CD8-positive, alpha-beta memory T cell (primary cell): ENCODE measurements around the gene SLC38A9. TPM values are rescaled to one million over a fixed set of nuclear protein-coding genes. Genes with fewer than 3 reads are reported as not detected.

Experiments
- CTCF ChIA-PET: fragments of 350-600 bp; sonication (Branson Sonifier 250); formaldehyde crosslinking; loops from one replicate; lab custom pipeline; 2021; ENCODE audit warnings: antibody characterized with exemption; lab: Charles Lee
- POLR2A ChIA-PET: fragments of 350-600 bp; sonication (Branson Sonifier 250); formaldehyde crosslinking; loops from one replicate; lab custom pipeline; 2021; ENCODE audit warnings: antibody characterized with exemption; lab: Charles Lee
- DNase-seq, 5 donors: peaks; one replicate each; pipeline versions ENCODE4 v3.0.0 to v3.0.0-alpha.2; 2020 to 2022; ENCODE audit warnings: mixed read lengths in 1 of 5
- H3K27ac ChIP-seq: one replicate; pipeline ENCODE4 v1.7.0; 2013; ENCODE audit warnings: low read depth, mild to moderate bottlenecking, low read length, moderate library complexity
- H3K27me3 ChIP-seq: 2 replicates; pipeline ENCODE4 v1.7.0; 2013; ENCODE audit warnings: low read length, mild to moderate bottlenecking; ENCODE audit not compliant: insufficient read depth, poor library complexity, severe bottlenecking
- H3K36me3 ChIP-seq: 2 replicates; pipeline ENCODE4 v1.7.0; 2013; ENCODE audit warnings: mild to moderate bottlenecking, low read length, moderate library complexity; ENCODE audit not compliant: insufficient read depth
- H3K4me1 ChIP-seq: 2 replicates; pipeline ENCODE4 v1.7.0; 2013; ENCODE audit warnings: mild to moderate bottlenecking, low read length, moderate library complexity; ENCODE audit not compliant: insufficient read depth
- H3K4me3 ChIP-seq: 2 replicates; pipeline ENCODE4 v1.7.0; 2013; ENCODE audit warnings: mild to moderate bottlenecking, low read length
- H3K9me3 ChIP-seq: 2 replicates; pipeline ENCODE4 v1.7.0; 2013; ENCODE audit warnings: mild to moderate bottlenecking, low read length
- H3K27ac Mint-ChIP-seq, 8 donors: one replicate each; pipeline ENCODE4 v1.8.0; 2020 to 2021; ENCODE audit warnings: mixed read lengths in 8 of 8, mild to moderate bottlenecking in 6 of 8, inconsistent platforms in 3 of 8, moderate library complexity in 3 of 8
- H3K27me3 Mint-ChIP-seq, 2 donors: one replicate each; pipeline ENCODE4 v1.8.0; 2020 to 2021; ENCODE audit warnings: mixed read lengths in 2 of 2, mild to moderate bottlenecking in 1 of 2, moderate library complexity in 1 of 2
- H3K36me3 Mint-ChIP-seq, 3 donors: one replicate each; pipeline ENCODE4 v1.8.0; 2020 to 2021; ENCODE audit warnings: mixed read lengths in 3 of 3, inconsistent platforms in 1 of 3, mild to moderate bottlenecking in 1 of 3
- H3K4me1 Mint-ChIP-seq, 3 donors: one replicate each; pipeline ENCODE4 v1.8.0; 2020 to 2021; ENCODE audit warnings: mixed read lengths in 3 of 3, inconsistent platforms in 1 of 3, mild to moderate bottlenecking in 1 of 3
- H3K4me3 Mint-ChIP-seq, 7 donors: one replicate each; pipeline ENCODE4 v1.8.0; 2020 to 2021; ENCODE audit warnings: mixed read lengths in 7 of 7, mild to moderate bottlenecking in 6 of 7, moderate library complexity in 4 of 7, inconsistent platforms in 2 of 7
- H3K9me3 Mint-ChIP-seq, 5 donors: one replicate each; pipeline ENCODE4 v1.8.0; 2020 to 2022; ENCODE audit warnings: mixed read lengths in 5 of 5, mild to moderate bottlenecking in 3 of 5, moderate library complexity in 2 of 5, inconsistent platforms in 1 of 5
- polyA plus RNA-seq: library from polyadenylated mRNA; unstranded; fragments of 300-500 nt; fragmentation: Illumina TruSeq; gene quantifications from one replicate; pipeline ENCODE4 v1.2.3, GENCODE V29; 2021
- total RNA-seq, 2 experiments: library from RNA; stranded (reverse); gene quantifications; one replicate each; pipeline ENCODE4 v1.2.3, GENCODE V29; 2021

SLC38A9 gene
- total and polyA plus RNA-seq, 3 experiments from 2014 or later: 13.6 to 23.4 (median 21.3) TPM

DNA sequence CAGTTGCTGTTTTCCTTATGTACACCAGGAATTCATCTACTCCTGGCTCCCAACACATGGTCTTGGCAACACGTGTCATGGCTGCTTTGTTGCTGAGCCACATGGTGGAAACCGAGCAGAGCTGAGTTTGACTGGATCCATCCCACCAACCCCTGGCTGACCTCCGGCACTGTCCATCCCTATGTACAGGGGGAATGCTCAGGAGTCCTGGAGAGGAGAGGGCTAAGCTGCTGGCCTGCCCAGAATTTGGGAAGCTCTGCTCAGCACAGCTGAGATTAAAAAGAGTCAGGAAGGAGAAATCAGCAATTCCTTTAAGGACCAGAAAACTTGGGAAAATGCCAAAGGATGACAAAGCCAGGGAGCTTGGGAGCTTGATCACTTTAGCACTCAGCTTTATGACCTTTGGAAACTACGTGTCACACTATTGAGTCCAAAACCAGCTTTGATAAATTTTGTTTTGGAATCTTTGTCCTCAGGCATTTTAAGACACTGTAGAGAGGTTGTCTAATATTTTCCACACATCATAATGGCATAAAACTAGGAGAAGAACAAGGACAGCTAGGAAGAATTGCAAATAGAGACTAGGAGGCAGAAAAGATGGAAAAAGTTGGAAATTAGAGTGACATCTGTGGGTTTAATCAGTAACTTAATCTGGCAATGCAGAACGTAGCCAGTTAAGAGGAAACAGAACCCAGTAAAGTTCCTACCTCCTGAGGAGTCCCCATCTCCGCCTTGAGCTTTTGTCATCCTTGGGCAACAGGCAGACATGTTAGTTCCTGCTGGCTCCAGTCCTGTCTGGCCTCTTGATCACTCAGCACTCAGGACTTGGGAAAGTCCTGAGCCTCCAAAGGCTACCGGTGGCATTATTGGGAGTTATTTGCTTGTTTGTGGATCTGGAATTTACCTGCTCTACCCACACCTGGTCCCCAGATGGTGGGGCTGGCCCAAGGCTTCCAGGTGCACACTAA is 114.8 kb downstream of the SLC38A9 start:
- CTCF ChIA-PET: interaction anchor here (1.0 kb wide), 1 partner anchor 10 kb away, joined by 3 read pairs; no protein-coding TSS in a partner anchor
- no peak overlapping the region for H3K4me3 Mint-ChIP-seq
- H3K27ac ChIP-seq: no peak overlapping the region
- H3K4me3 ChIP-seq: no peak overlapping the region
- H3K27ac Mint-ChIP-seq: no peak overlapping the region
- H3K9me3 Mint-ChIP-seq: no peaks in the 10 kb centered on the region
- no peaks in the 10 kb centered on the region for H3K36me3 ChIP-seq
- peaks cover 13% of the 10 kb centered on the region for H3K4me1 ChIP-seq
- H3K4me1 Mint-ChIP-seq: peaks cover 5 to 14% (median 10%) of the 10 kb centered on the region in 3 donors
- POLR2A ChIA-PET: no interaction called here
- no peaks in the 10 kb centered on the region for H3K9me3 ChIP-seq
- no peaks in the 10 kb centered on the region for H3K27me3 ChIP-seq
- H3K27me3 Mint-ChIP-seq: peaks cover 3 to 23% of the 10 kb centered on the region in 2 donors
- no peak for DNase-seq
- H3K36me3 Mint-ChIP-seq: no peaks in the 10 kb centered on the region

DNA sequence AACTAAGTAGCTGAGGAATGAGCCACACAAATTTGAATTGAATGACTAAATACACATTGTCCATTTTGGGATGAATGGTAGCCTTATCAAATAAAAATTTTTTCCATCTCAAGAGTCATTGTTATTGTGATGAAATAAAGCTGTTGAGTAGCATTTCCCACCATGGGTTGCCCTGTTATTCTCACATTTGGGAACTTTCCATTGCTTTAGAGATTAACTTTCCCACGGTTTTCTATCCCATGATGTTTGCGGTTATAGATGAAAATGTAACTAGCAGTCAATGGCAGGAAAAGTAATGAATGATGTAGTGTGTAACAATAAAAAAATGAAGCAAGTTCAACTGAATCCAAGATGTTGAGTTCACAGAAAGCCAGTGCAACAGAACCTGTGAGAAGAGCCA is 117.5 kb downstream of the SLC38A9 start:
- H3K9me3 Mint-ChIP-seq: peaks cover 0 to 3% (median 0%) of the 10 kb centered on the region in 5 donors

GRCh38 chr5:55593115-55593472 is 119.0 kb downstream of the SLC38A9 start:
- Mint-ChIP-seq H3K36me3 (peaks cover 0 to 7% (median 0%) of the 10 kb centered on the region in 3 donors), H3K4me1 (peaks cover 0 to 12% (median 2%) of the 10 kb centered on the region in 3 donors), H3K9me3 (peaks cover 0 to 3% (median 0%) of the 10 kb centered on the region in 5 donors), H3K27ac (no peak overlapping the region), H3K4me3 (no peak overlapping the region), H3K27me3 (peaks cover 4 to 18% of the 10 kb centered on the region in 2 donors)
- no peak for DNase-seq
- POLR2A ChIA-PET: no interaction called here
- Histone ChIP-seq H3K4me1 (no peaks in the 10 kb centered on the region), H3K4me3 (no peak overlapping the region), H3K9me3 (no peaks in the 10 kb centered on the region), H3K36me3 (no peaks in the 10 kb centered on the region), H3K27me3 (no peaks in the 10 kb centered on the region), H3K27ac (no peak overlapping the region)
- CTCF ChIA-PET: no interaction called here

More for the DNA sequence above, 117.5 kb downstream of the SLC38A9 start:
- H3K27me3 ChIP-seq: no peaks in the 10 kb centered on the region
- no peak overlapping the region for H3K4me3 ChIP-seq
- Mint-ChIP-seq H3K4me1 (peaks cover 0 to 12% (median 2%) of the 10 kb centered on the region in 3 donors), H3K27ac (no peak overlapping the region), H3K27me3 (peaks cover 4 to 23% of the 10 kb centered on the region in 2 donors), H3K4me3 (no peak overlapping the region), H3K36me3 (peaks cover 0 to 7% (median 0%) of the 10 kb centered on the region in 3 donors)
- no peaks in the 10 kb centered on the region for H3K9me3 ChIP-seq
- ChIA-PET CTCF (interaction anchor here (1.1 kb wide), 1 partner anchor 18 kb away, joined by 3 read pairs; no protein-coding TSS in a partner anchor), POLR2A (no interaction called here)
- H3K4me1 ChIP-seq: no peaks in the 10 kb centered on the region
- no peaks in the 10 kb centered on the region for H3K36me3 ChIP-seq
- no peak for DNase-seq
- no peak overlapping the region for H3K27ac ChIP-seq

- Histone ChIP-seq H3K4me1 (no peaks in the 10 kb centered on the region), H3K27me3 (no peaks in the 10 kb centered on the region), H3K27ac (no peak overlapping the region), H3K4me3 (no peak overlapping the region), H3K36me3 (no peaks in the 10 kb centered on the region), H3K9me3 (no peaks in the 10 kb centered on the region)
- no peak for DNase-seq
- H3K4me3 Mint-ChIP-seq: no peak overlapping the region
- peaks cover 0 to 7% (median 0%) of the 10 kb centered on the region in 3 donors for H3K36me3 Mint-ChIP-seq
- H3K27me3 Mint-ChIP-seq: peaks cover 4 to 18% of the 10 kb centered on the region in 2 donors
- peaks cover 0 to 3% (median 0%) of the 10 kb centered on the region in 5 donors for H3K9me3 Mint-ChIP-seq
- no peak overlapping the region for H3K27ac Mint-ChIP-seq
- CTCF ChIA-PET: no interaction called here
- H3K4me1 Mint-ChIP-seq: peaks cover 0 to 12% (median 2%) of the 10 kb centered on the region in 3 donors
- POLR2A ChIA-PET: no interaction called here
These were observed 119.6 kb downstream of the SLC38A9 start for GRCh38 chr5:55592388-55593114.

DNA sequence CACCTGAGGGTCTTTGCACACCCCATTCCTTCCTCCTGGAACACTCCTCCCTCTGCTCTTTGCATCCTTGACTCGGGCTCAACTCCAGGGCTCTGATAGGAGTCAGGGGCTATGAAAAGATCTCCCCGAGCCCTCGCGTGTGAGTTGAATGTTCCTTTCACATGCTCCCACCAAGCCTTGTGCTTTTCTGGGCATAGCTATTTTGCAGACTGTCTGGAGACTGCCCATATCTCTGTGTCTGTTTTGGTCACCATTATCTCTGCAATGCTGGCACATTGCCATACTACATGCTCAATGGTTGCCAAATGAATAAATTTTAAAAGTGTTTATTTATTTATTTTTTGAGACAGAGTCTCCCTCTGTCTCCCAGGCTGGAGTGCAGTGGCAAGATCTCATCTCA is 120.4 kb downstream of the SLC38A9 start:
- H3K27me3 Mint-ChIP-seq: peaks cover 3 to 12% of the 10 kb centered on the region in 2 donors
- H3K27ac ChIP-seq: no peak overlapping the region
- DNase-seq: no peak
- no peak overlapping the region for H3K4me3 ChIP-seq
- peaks cover 0 to 12% (median 2%) of the 10 kb centered on the region in 3 donors for H3K4me1 Mint-ChIP-seq
- H3K9me3 Mint-ChIP-seq: peaks cover 0 to 3% (median 0%) of the 10 kb centered on the region in 5 donors
- POLR2A ChIA-PET: no interaction called here
- H3K27ac Mint-ChIP-seq: no peak overlapping the region
- H3K36me3 Mint-ChIP-seq: peaks cover 0 to 7% (median 0%) of the 10 kb centered on the region in 3 donors
- no peaks in the 10 kb centered on the region for H3K36me3 ChIP-seq
- H3K4me1 ChIP-seq: no peaks in the 10 kb centered on the region
- no peaks in the 10 kb centered on the region for H3K27me3 ChIP-seq
- no peaks in the 10 kb centered on the region for H3K9me3 ChIP-seq
- CTCF ChIA-PET: no interaction called here
- H3K4me3 Mint-ChIP-seq: no peak overlapping the region

DNA sequence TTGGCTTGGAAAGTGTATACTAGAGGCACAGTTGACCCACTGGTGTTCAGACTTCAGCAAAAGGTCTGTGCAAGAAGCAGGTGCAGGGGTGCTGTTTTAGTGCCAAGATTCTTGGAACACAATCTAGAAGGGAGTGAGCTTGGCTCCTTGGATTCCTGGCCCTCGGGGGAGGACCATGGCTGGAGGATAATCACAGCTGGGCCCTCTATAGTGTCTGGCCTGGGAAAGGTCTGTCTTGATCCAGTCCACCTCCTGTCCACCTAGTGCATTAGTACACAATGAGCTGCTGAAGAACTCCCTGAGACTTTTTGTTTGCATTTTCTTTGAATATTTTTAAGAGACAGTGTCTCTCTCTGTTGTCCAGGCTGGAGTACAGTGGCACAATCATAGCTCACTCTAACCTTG is 126.9 kb downstream of the SLC38A9 start:
- peaks cover 1 to 9% (median 8%) of the 10 kb centered on the region in 3 donors for H3K4me1 Mint-ChIP-seq
- Histone ChIP-seq H3K4me1 (no peaks in the 10 kb centered on the region), H3K4me3 (no peak overlapping the region), H3K36me3 (no peaks in the 10 kb centered on the region), H3K27ac (no peak overlapping the region), H3K9me3 (no peaks in the 10 kb centered on the region), H3K27me3 (no peaks in the 10 kb centered on the region)
- peaks cover 0 to 2% (median 0%) of the 10 kb centered on the region in 3 donors for H3K36me3 Mint-ChIP-seq
- DNase-seq: no peak
- peaks cover 0 to 2% (median 0%) of the 10 kb centered on the region in 5 donors for H3K9me3 Mint-ChIP-seq
- POLR2A ChIA-PET: no interaction called here
- peak overlapping the region in 1 of 8 donors; percentile 55 for H3K27ac Mint-ChIP-seq
- CTCF ChIA-PET: no interaction called here
- no peaks in the 10 kb centered on the region for H3K27me3 Mint-ChIP-seq
- H3K4me3 Mint-ChIP-seq: no peak overlapping the region

- H3K27ac ChIP-seq: no peak overlapping the region
- no peaks in the 10 kb centered on the region for H3K9me3 Mint-ChIP-seq
- CTCF ChIA-PET: no interaction called here
- no peak for DNase-seq
- H3K27me3 Mint-ChIP-seq: no peaks in the 10 kb centered on the region
- H3K4me3 Mint-ChIP-seq: no peak overlapping the region
- peaks cover 1 to 9% (median 7%) of the 10 kb centered on the region in 3 donors for H3K4me1 Mint-ChIP-seq
- peak overlapping the region in 1 of 8 donors; percentile 55 for H3K27ac Mint-ChIP-seq
- H3K4me1 ChIP-seq: no peaks in the 10 kb centered on the region
- H3K27me3 ChIP-seq: no peaks in the 10 kb centered on the region
- POLR2A ChIA-PET: no interaction called here
- H3K36me3 Mint-ChIP-seq: no peaks in the 10 kb centered on the region
- no peaks in the 10 kb centered on the region for H3K36me3 ChIP-seq
- H3K4me3 ChIP-seq: no peak overlapping the region
- no peaks in the 10 kb centered on the region for H3K9me3 ChIP-seq
These were observed 127.5 kb downstream of the SLC38A9 start for GRCh38 chr5:55584398-55585205.
